GM19452 (cell line): ENCODE measurements around the gene MYO10.

Source experiments
- ATAC-seq: cut with Tn5 transposase; IDR thresholded peaks from one replicate; pipeline ENCODE4 v1.9.1; 2021; ENCODE audit not compliant: unreplicated experiment

The MYO10 gene

GRCh38 chr5:16819522-16820167, 116.4 kb downstream of the MYO10 start:
- ATAC-seq = no peak

- ATAC-seq = no peak
Measured at GRCh38 chr5:16815432-16815831, 120.7 kb downstream of the MYO10 start.

DNA sequence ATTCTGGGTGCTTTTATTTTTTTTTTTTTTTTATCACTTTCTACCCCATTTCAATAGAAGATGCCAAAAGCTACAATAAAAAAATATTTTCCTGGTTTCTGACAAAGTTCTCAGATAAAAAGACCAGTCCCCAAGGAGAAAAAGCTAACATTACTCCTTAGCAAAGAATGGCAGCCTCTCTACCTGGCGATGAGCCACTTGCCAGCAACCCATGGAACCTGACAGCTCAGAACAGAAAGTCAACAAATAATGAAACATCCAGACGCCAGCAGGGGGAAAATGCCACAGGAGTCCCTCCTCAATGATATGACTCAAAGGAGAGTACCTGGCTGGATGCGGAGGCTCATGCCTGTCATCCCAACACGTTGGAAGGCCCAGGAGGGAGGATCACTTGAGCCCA, 123.2 kb downstream of the MYO10 start:
- no peak for ATAC-seq

DNA sequence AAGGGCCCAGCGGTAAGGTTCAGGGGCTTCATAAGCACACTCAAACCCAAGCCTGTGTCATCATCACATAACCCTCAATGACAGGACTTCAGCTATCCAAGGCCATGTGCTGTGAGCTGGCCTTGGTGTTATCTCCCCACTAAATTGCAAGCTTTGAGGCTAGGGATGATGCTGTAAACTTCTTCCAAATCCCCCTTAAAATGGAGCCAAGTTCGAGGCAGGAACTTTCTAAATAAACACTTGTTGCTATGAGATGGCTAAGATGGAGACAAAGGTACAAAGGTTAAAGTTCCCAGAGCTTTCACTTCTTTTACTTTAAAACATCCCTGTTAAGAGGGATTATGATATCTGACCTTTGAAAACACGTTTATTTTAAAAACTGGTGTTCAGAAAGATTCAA, 123.6 kb downstream of the MYO10 start:
- no peak for ATAC-seq

DNA sequence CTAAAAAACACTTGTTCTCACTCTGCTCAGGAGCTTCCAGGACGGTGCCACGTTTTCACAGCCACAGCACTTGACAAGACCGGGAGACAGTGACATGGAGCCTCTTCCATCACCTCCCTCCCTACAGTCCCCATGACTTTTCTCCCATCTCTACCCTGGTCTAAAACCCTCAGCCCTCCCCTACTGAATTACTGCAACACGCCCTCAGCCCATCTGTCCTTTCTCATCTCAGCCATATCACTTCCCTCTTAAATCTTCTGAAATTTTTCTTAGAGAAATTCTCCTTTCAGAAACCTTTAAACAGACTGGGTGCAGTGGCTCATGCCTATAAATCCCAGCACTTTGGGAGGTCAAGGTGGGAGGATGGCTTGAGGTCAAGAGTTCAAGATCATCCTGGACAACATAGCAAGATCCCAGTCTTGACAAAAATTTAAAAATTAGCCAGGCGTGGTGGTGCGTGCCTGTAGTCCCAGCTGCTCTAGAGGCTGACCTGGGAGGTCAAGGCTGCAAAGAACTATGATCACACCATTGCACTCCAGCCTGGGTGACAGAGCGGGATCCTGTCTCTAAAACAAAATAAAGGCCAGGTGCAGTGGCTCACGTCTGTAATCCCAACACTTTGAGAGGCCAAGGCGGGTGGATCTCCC, 125.8 kb downstream of the MYO10 start:
- ATAC-seq = no peak

GRCh38 chr5:16809395-16810207, 126.5 kb downstream of the MYO10 start:
- ATAC-seq = no peak

- ATAC-seq = no peak
Measured at GRCh38 chr5:16809010-16809394, 127.1 kb downstream of the MYO10 start.

- no peak for ATAC-seq
Measured at GRCh38 chr5:16808021-16808420, 128.1 kb downstream of the MYO10 start.

DNA sequence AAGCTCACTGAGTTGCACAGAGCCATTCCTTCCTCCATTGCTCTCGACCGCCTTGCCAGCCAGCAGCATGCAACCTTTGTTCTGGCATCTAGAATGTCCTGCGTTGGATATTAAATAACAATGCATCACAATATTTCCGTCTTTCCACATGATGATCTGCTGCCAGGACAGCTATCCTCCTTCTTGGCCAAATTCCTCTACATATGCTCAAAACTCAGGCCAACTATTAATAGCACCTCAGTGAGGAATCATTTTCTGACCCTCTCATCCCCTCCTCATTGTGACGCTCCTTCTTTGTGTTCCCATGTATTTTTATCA, 128.6 kb downstream of the MYO10 start:
- ATAC-seq = no peak

DNA sequence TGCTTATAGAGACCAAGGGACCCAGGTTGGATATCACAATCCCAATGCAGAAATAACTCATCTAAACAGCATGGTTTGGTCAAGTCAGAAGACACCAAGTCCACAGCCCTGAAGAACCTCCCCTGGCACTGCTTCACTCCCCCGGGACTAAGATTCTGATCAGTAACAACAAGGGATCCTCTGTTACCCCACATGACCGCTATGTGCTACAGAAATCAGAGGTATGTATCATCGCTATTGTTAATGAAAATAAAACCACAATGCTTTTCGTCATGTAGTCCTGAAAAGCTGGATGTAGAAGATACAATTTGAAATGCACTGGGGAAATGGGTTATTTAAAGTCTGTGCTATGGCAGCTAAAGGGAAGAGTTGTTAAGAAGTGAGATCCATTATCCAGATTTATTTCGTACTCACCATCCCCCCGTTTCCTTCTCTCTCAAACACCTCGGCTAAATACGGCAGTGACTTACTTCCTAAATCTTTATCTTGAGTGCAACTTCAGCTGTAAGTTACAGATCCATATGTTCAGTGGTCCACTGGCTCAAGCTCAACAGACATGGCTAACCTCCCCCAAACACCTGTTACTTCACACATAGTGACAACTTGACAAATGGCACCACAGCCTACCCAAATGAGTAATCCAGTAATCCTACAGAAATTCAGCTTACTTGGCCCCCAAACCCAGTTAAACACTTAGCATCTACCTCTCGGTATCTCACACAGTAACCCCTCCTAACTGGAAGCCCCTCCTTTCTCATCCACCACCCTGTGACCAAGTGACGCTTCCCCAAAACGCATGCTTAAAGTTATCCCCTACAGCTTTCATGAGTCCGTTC, 129.2 kb downstream of the MYO10 start:
- ATAC-seq = no peak

- ATAC-seq = no peak
Measured at GRCh38 chr5:16805486-16805885, 130.6 kb downstream of the MYO10 start.

- ATAC-seq = no peak
Measured at GRCh38 chr5:16803831-16804230, 132.3 kb downstream of the MYO10 start.

GRCh38 chr5:16800477-16800876, 135.6 kb downstream of the MYO10 start:
- ATAC-seq = no peak

- no peak for ATAC-seq
Measured at GRCh38 chr5:16799796-16800195, 136.3 kb downstream of the MYO10 start.

- ATAC-seq = no peak
Measured at GRCh38 chr5:16797951-16798350, 138.1 kb downstream of the MYO10 start.

GRCh38 chr5:16794269-16794913, 141.7 kb downstream of the MYO10 start:
- ATAC-seq = no peak

GRCh38 chr5:16792598-16793275, 143.4 kb downstream of the MYO10 start:
- ATAC-seq = no peak

DNA sequence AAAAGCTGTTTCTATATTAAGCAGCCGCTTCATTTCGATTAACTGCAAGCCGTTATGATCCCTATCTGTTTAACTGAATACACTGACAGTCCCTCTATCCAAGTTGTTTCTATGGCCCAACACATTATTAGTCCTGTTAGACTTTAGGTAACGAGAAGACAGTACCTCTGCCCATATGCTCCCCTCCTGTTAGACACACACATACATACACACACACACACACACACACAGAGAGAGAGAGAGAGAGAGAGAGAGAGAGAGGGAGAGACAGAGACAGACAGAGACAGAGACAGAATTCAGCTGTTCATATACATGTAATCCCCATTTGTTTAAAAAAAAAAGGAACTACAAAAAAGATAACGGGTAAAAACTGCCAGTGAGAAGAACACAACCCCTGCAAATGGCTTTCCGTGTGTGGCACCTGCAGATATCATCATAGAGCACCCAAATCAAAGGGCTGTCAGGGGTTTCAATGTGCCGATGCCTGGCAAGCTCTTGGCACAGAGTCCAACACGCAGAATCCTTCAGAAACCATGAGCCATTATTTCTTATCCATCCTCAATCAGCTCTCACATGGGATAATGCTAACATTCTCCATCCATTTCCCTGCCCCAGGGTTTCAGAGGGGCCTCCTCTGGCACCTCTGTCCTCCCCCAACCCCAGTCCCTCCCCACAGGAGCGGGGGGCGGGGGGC, 144.0 kb downstream of the MYO10 start:
- no peak for ATAC-seq

- no peak for ATAC-seq
Measured at GRCh38 chr5:16791036-16791705, 144.9 kb downstream of the MYO10 start.
